K562 (cell line): ENCODE data around the gene DPH5. TPM values are rescaled to one million over a fixed set of nuclear protein-coding genes. Genes with fewer than 3 reads are reported as not detected.

Experiments
- E2F1 ChIP-seq: sonication (generic); formaldehyde crosslinking; IDR thresholded peaks from 2 replicates; pipeline ENCODE4 v1.8.1; 2023; ENCODE audit warnings: mild to moderate bottlenecking, missing genetic modification reagents, moderate library complexity
- EGR1 ChIP-seq: fragments of 450-650 bp; conservative IDR thresholded peaks from 2 replicates; pipeline ENCODE4 v1.6.1; 2017; ENCODE audit warnings: mild to moderate bottlenecking
- HDAC1 ChIP-seq, 2 experiments: fragments of 450-650 bp; IDR thresholded peaks; 2 replicates each; pipeline ENCODE4 v1.6.1; 2016 to 2017; ENCODE audit warnings: inconsistent platforms in 1 of 2, mild to moderate bottlenecking in 1 of 2, moderate library complexity in 1 of 2
- KDM2B ChIP-seq: fragments of 250-450 bp; sonication (Bioruptor Pico); IDR thresholded peaks from 2 replicates; pipeline ENCODE4 v1.8.0; 2021; ENCODE audit warnings: mild to moderate bottlenecking, moderate library complexity
- MYNN ChIP-seq, 2 experiments: sonication (generic); formaldehyde crosslinking in 1 of 2; IDR thresholded peaks; 2 replicates each; pipeline versions ENCODE4 v1.5.0 to v1.6.1; 2016 to 2020; ENCODE audit warnings: antibody characterized with exemption in 1 of 2, missing genetic modification reagents in 1 of 2
- NKRF ChIP-seq: fragments of 450-650 bp; IDR thresholded peaks from 2 replicates; pipeline ENCODE4 v1.6.1; 2016; ENCODE audit warnings: borderline replicate concordance
- PATZ1 ChIP-seq: fragments of 250-450 bp; sonication (Bioruptor Pico); IDR thresholded peaks from 2 replicates; pipeline ENCODE4 v1.5.0; 2020; ENCODE audit warnings: mild to moderate bottlenecking, borderline replicate concordance
- POLR2AphosphoS2 ChIP-seq: IDR thresholded peaks from 2 replicates; pipeline ENCODE4 v1.6.1; 2012; ENCODE audit warnings: low read length, improper control_type of control experiment
- POLR2B ChIP-seq: fragments of 450-650 bp; IDR thresholded peaks from 2 replicates; pipeline ENCODE4 v1.6.1; 2018; ENCODE audit warnings: low read depth; ENCODE audit not compliant: partially characterized antibody
- RAD21 ChIP-seq, 2 experiments: fragments of 250-450 bp in 1 of 2; fragments of 450-650 bp in 1 of 2; sonication (Bioruptor Pico) in 1 of 2; formaldehyde crosslinking in 1 of 2; IDR thresholded peaks in 1 of 2; conservative IDR thresholded peaks in 1 of 2; 2 replicates each; pipeline versions ENCODE4 v1.4.0 to v1.8.0; 2020 to 2022; ENCODE audit warnings: mild to moderate bottlenecking in 2 of 2, moderate library complexity in 1 of 2
- SAP30 ChIP-seq: fragments of 200-600 bp; sonication (generic); IDR thresholded peaks from 2 replicates; pipeline ENCODE4 v1.6.1; 2012; ENCODE audit warnings: borderline replicate concordance, low read depth, mild to moderate bottlenecking, moderate library complexity, low read length, control low read depth, inconsistent platforms; ENCODE audit not compliant: insufficient read depth, poor library complexity, severe bottlenecking
- STAG1 ChIP-seq: sonication (generic); formaldehyde crosslinking; IDR thresholded peaks from 2 replicates; pipeline ENCODE4 v1.5.0; 2020; ENCODE audit warnings: missing genetic modification reagents, borderline replicate concordance
- TAF9B ChIP-seq: fragments of 450-650 bp; IDR thresholded peaks from 2 replicates; pipeline ENCODE4 v1.6.1; 2018; ENCODE audit warnings: mild to moderate bottlenecking; ENCODE audit not compliant: partially characterized antibody
- TCF3 ChIP-seq: sonication (generic); formaldehyde crosslinking; IDR thresholded peaks from 2 replicates; pipeline ENCODE4 v1.4.0; 2020; ENCODE audit warnings: mild to moderate bottlenecking, missing genetic modification reagents
- VEZF1 ChIP-seq: fragments of 200-800 bp; sonication (Bioruptor generic); IDR thresholded peaks from 2 replicates; pipeline ENCODE4 v1.6.1; 2017; ENCODE audit warnings: missing genetic modification characterization, missing compliant biosample characterization
- ZBTB1 ChIP-seq: sonication (generic); formaldehyde crosslinking; IDR thresholded peaks from 2 replicates; pipeline ENCODE4 v1.8.1; 2023; ENCODE audit warnings: missing genetic modification reagents, low read depth, mild to moderate bottlenecking, borderline replicate concordance
- ZEB2 ChIP-seq: fragments of 450-650 bp; IDR thresholded peaks from 2 replicates; pipeline ENCODE4 v1.6.1; 2016
- ZNF354B ChIP-seq: fragments of 250-450 bp; sonication (Bioruptor Pico); IDR thresholded peaks from 2 replicates; pipeline ENCODE4 v1.4.0; 2020
- polyA plus RNA-seq, 8 experiments: library from polyadenylated mRNA; depleted of rRNA in 4 of 8; stranded (reverse) in 5 of 8; unstranded in 3 of 8; fragments of >200 nt; fragmentation: Nextera tagmentation in 2 of 8; fragmentation: Illumina TruSeq in 1 of 8; extraction: Ambion mirVana in 2 of 8; extraction: Trizol in 1 of 8; gene quantifications; 2 replicates each; pipeline versions ENCODE4 v1.2.1 to v1.2.3, GENCODE V29; 2011 to 2014; ENCODE audit warnings: inconsistent platforms in 1 of 8, missing spikeins in 1 of 8
- total RNA-seq, 7 experiments: library from RNA; depleted of rRNA in 6 of 7; stranded (reverse); fragments of >200 nt in 6 of 7; fragmentation: Illumina TruSeq in 2 of 7; extraction: Trizol in 2 of 7; gene quantifications; 2 replicates each; pipeline versions ENCODE4 v1.2.1 to v1.2.3, GENCODE V29; 2011 to 2021; ENCODE audit warnings: low replicate concordance in 1 of 7

DPH5 gene
- total and polyA plus RNA-seq, 9 of the 15 experiments (the other 6 are each of a cell fraction or from before 2014, with no cell fraction given), result 37.6 to 159 (median 89.7) TPM

- peak; percentile 98 for TF ChIP-seq VEZF1 (CRISPR knock-in tag)
- TF ChIP-seq EGR1, result peak; percentile 27; the same call in 1 of the 2 replicates
- TF ChIP-seq STAG1 (CRISPR knock-in tag), result no peak
- TF ChIP-seq TCF3, result no peak
- peak; percentile 85 for TF ChIP-seq SAP30
- no peak for TF ChIP-seq ZNF354B (CRISPR knock-in tag)
- TF ChIP-seq POLR2AphosphoS2, result peak; percentile 75; the same call in 1 of the 2 replicates
- TF ChIP-seq POLR2B, result peak; percentile 91
- peak; percentile 90 for TF ChIP-seq NKRF
- TF ChIP-seq MYNN (IDR thresholded peaks at IDR 0.05), result peak; percentile 45; the same call in 1 of the 2 replicates
- no peak for TF ChIP-seq MYNN (CRISPR knock-in tag; IDR thresholded peaks at IDR 0.05)
- peak; percentile 27 to 93; a peak in 2 of 4 replicates for TF ChIP-seq HDAC1 (IDR thresholded peaks at IDR 0.05)
- TF ChIP-seq RAD21 (CRISPR knock-in tag; conservative IDR thresholded peaks at IDR 0.05 in 1 of 2, IDR thresholded peaks at IDR 0.05 in 1 of 2), result peak in 1 of 2 experiments; percentile 3; a peak in 2 of 4 replicates
- TF ChIP-seq TAF9B, result peak; percentile 90
- 0 out of 2 replicates have a peak, but pooled peaks have one; percentile 32 for TF ChIP-seq E2F1 (CRISPR knock-in tag)
- TF ChIP-seq ZBTB1 (CRISPR knock-in tag), result peak; percentile 70; the same call in 1 of the 2 replicates
- no peak for TF ChIP-seq ZEB2
- TF ChIP-seq PATZ1, result 0 out of 2 replicates have a peak, but pooled peaks have one; percentile 1
- TF ChIP-seq KDM2B (CRISPR knock-in tag), result no peak
These were observed at the start of gene DPH5 (continued) for GRCh38 chr1:101025657-101026429.
